GM13976 (cell line): ENCODE measurements around the gene PDGFC.
"Not testable (repeated sequence)": the region's sequence is repeated elsewhere in the genome, so short reads cannot be mapped to it uniquely, and the experiment has no call there.

Experiments used
- DNase-seq: peaks from one replicate; pipeline ENCODE4 v3.0.0; 2012; ENCODE audit warnings: low spot score
- in situ Hi-C: fragments of 300-500 bp; cut with MboI; formaldehyde crosslinking; loops from one replicate; pipeline ENCODE4 v1.12.0; 2022; ENCODE audit warnings: low sequenced_read_pairs, mixed read lengths, inconsistent platforms; ENCODE audit not compliant: unreplicated experiment
- TF ChIP-seq, protein P1 (sequence below): IDR thresholded peaks from 2 replicates; pipeline ENCODE4 v1.5.1; 2012; ENCODE audit warnings: borderline replicate concordance, mild to moderate bottlenecking; ENCODE audit not compliant: insufficient read depth; ENCODE audit errors: extremely low read depth, missing control alignments, control extremely low read depth

Gene PDGFC

GRCh38 chr4:156939801-156940200, 31.8 kb downstream of the PDGFC start:
- TF ChIP-seq, protein P1, sequence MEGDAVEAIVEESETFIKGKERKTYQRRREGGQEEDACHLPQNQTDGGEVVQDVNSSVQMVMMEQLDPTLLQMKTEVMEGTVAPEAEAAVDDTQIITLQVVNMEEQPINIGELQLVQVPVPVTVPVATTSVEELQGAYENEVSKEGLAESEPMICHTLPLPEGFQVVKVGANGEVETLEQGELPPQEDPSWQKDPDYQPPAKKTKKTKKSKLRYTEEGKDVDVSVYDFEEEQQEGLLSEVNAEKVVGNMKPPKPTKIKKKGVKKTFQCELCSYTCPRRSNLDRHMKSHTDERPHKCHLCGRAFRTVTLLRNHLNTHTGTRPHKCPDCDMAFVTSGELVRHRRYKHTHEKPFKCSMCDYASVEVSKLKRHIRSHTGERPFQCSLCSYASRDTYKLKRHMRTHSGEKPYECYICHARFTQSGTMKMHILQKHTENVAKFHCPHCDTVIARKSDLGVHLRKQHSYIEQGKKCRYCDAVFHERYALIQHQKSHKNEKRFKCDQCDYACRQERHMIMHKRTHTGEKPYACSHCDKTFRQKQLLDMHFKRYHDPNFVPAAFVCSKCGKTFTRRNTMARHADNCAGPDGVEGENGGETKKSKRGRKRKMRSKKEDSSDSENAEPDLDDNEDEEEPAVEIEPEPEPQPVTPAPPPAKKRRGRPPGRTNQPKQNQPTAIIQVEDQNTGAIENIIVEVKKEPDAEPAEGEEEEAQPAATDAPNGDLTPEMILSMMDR = no peak
- in situ Hi-C loops = no loop called here
- DNase-seq = no peak

- TF ChIP-seq, protein P1 = no peak
- in situ Hi-C loops = no loop called here
These were observed 32.5 kb downstream of the PDGFC start for GRCh38 chr4:156939139-156939538.

GRCh38 chr4:156934259-156934635, 37.4 kb downstream of the PDGFC start:
- no peak for DNase-seq
- TF ChIP-seq, protein P1 = no peak

More at GRCh38 chr4:156939139-156939538, 32.5 kb downstream of the PDGFC start:
- DNase-seq = no peak

GRCh38 chr4:156933633-156934258, 37.9 kb downstream of the PDGFC start:
- TF ChIP-seq, protein P1 = no peak
- in situ Hi-C loops = no loop called here
- no peak for DNase-seq

More at GRCh38 chr4:156934259-156934635, 37.4 kb downstream of the PDGFC start:
- in situ Hi-C loops = no loop called here

DNA sequence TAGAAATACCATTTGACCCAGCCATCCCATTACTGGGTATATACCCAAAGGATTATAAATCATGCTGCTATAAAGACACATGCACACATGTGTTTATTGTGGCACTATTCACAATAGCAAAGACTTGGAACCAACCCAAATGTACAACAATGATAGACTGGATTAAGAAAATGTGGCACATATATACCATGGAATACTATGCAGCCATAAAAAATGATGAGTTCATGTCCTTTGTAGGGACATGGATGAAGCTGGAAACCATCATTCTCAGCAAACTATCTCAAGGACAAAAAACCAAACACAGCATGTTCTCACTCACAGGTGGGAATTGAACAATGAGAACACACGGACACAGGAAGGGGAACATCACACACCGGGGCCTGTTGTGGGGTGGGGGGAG, 39.2 kb downstream of the PDGFC start:
- in situ Hi-C loops, DNase-seq: not testable (repeated sequence)

GRCh38 chr4:156931267-156931666, 40.3 kb downstream of the PDGFC start:
- TF ChIP-seq, protein P1 = no peak
- DNase-seq = no peak
- in situ Hi-C loops = no loop called here

GRCh38 chr4:156929386-156930105, 42.1 kb downstream of the PDGFC start:
- TF ChIP-seq, protein P1 = no peak

More at GRCh38 chr4:156929386-156930105, 42.1 kb downstream of the PDGFC start:
- DNase-seq = no peak
- in situ Hi-C loops = no loop called here
